HCT116 (cell line): Measurements from ENCODE around the gene KCNA3. TPM values are rescaled to one million over a fixed set of nuclear protein-coding genes. Genes with fewer than 3 reads are reported as not detected.

Experiments used
- ATAC-seq: fragments of 200-7000 bp; cut with Tn5 transposase; 2 replicates; pipeline ENCODE4 v1.9.1; 2020; ENCODE audit warnings: mild to moderate bottlenecking, moderate library complexity
- BruUV-seq: library from RNA; stranded (reverse); fragments of 400-500 nt; replicated peaks from 2 replicates; lab custom pipeline; 2021; lab: Mats Ljungman, UMichigan
- CTCF ChIA-PET: fragments of 300-600 bp; sonication (Branson Sonifier 250); formaldehyde crosslinking; loops from one replicate; lab custom pipeline; 2021; ENCODE audit warnings: antibody characterized with exemption; lab: Charles Lee
- POLR2A ChIA-PET: fragments of 300-600, 350-600 bp; sonication (Branson Sonifier 250); formaldehyde crosslinking; loops from one replicate; lab custom pipeline; 2021; ENCODE audit warnings: antibody characterized with exemption; lab: Charles Lee
- RAD21 ChIA-PET, 2 experiments: fragments of 300-600 bp; sonication (Branson Sonifier 250); formaldehyde crosslinking; loops; one replicate each; lab custom pipeline; 2023; ENCODE audit warnings: low total read pairs in 2 of 2; ENCODE audit not compliant: uncharacterized antibody in 2 of 2, unreplicated experiment in 2 of 2, low non-redundant PET in 1 of 2; lab: Charles Lee
- DNase-seq: peaks from one replicate; pipeline ENCODE4 v3.0.0-alpha.2; 2010; ENCODE audit warnings: low read depth, low spot score
- H2AFZ ChIP-seq: fragments of 200-600 bp; shearing (Covaris generic), sonication (generic); 2 replicates; pipeline ENCODE4 v1.6.1; 2017; ENCODE audit warnings: low read depth, mixed run types, mixed read lengths, antibody characterized with exemption, low read length; ENCODE audit not compliant: poor library complexity, severe bottlenecking
- H3K27ac ChIP-seq: 2 replicates; pipeline ENCODE4 v1.5.1; 2012; ENCODE audit warnings: low read depth, low read length
- H3K27me3 ChIP-seq: fragments of 200-600 bp; sonication (generic); 2 replicates; pipeline ENCODE4 v1.6.1; 2016; ENCODE audit warnings: mixed run types, low read length, mixed read lengths; ENCODE audit not compliant: insufficient read depth
- H3K36me3 ChIP-seq, 2 experiments: fragments of 200-500 bp in 1 of 2; fragments of 200-600 bp in 1 of 2; sonication (Bioruptor generic) in 1 of 2; sonication (generic) in 1 of 2; 2 replicates each; pipeline versions ENCODE4 v1.5.1 to v1.6.1; 2014 to 2016; ENCODE audit warnings: low read length in 2 of 2, inconsistent platforms in 1 of 2, mixed read lengths in 1 of 2, mixed run types in 1 of 2; ENCODE audit not compliant: insufficient read depth in 2 of 2, control insufficient read depth in 1 of 2
- H3K4me1 ChIP-seq, 2 experiments: fragments of 200-600 bp in 1 of 2; sonication (generic) in 1 of 2; 2 replicates each; pipeline versions ENCODE4 v1.5.1 to v1.6.1; 2012 to 2017; ENCODE audit warnings: low read length in 2 of 2, inconsistent platforms in 1 of 2, mild to moderate bottlenecking in 1 of 2, mixed read lengths in 1 of 2, mixed run types in 1 of 2, moderate library complexity in 1 of 2; ENCODE audit not compliant: insufficient read depth in 2 of 2, control insufficient read depth in 1 of 2
- H3K4me2 ChIP-seq: fragments of 200-600 bp; sonication (generic); 2 replicates; pipeline ENCODE4 v1.6.1; 2017; ENCODE audit warnings: mixed run types, low read length, mixed read lengths
- H3K4me3 ChIP-seq, 2 experiments: fragments of 200-600 bp in 1 of 2; sonication (generic) in 1 of 2; replicated peaks in 1 of 2; 2 replicates each; pipeline ENCODE4 v1.5.1; 2011 to 2016; ENCODE audit warnings: low read length in 2 of 2, control low read depth in 1 of 2, low read depth in 1 of 2, mild to moderate bottlenecking in 1 of 2, mixed read lengths in 1 of 2, mixed run types in 1 of 2
- H3K79me2 ChIP-seq: fragments of 200-600 bp; sonication (generic); 2 replicates; pipeline ENCODE4 v1.6.1; 2017; ENCODE audit warnings: mild to moderate bottlenecking, mixed run types, low read length, moderate library complexity, mixed read lengths; ENCODE audit not compliant: insufficient read depth
- H3K9ac ChIP-seq: fragments of 200-600 bp; sonication (generic); 2 replicates; pipeline ENCODE4 v1.6.1; 2016; ENCODE audit warnings: low read length, mixed read lengths
- H3K9me2 ChIP-seq: fragments of 200-600 bp; sonication (generic), shearing (Covaris generic); 2 replicates; pipeline ENCODE4 v1.6.1; 2017; ENCODE audit warnings: mixed run types, mild to moderate bottlenecking, moderate library complexity; ENCODE audit not compliant: insufficient read depth
- H3K9me3 ChIP-seq, 2 experiments: fragments of 200-500 bp in 1 of 2; fragments of 200-600 bp in 1 of 2; sonication (Bioruptor generic) in 1 of 2; sonication (generic) in 1 of 2; 2 replicates each; pipeline ENCODE4 v1.6.1; 2014 to 2017; ENCODE audit warnings: low read length in 2 of 2, mixed read lengths in 2 of 2, inconsistent platforms in 1 of 2, low read depth in 1 of 2, mild to moderate bottlenecking in 1 of 2, mixed run types in 1 of 2, moderate library complexity in 1 of 2; ENCODE audit not compliant: control insufficient read depth in 1 of 2, insufficient read depth in 1 of 2
- H4K20me1 ChIP-seq: fragments of 200-600 bp; sonication (generic), shearing (Covaris generic); 2 replicates; pipeline ENCODE4 v1.6.1; 2017; ENCODE audit warnings: mixed run types, mild to moderate bottlenecking, moderate library complexity; ENCODE audit not compliant: insufficient read depth
- CEBPB ChIP-seq: IDR thresholded peaks from 2 replicates; pipeline ENCODE4 v1.6.1; 2012; ENCODE audit warnings: low read depth
- EGR1 ChIP-seq: IDR thresholded peaks from 2 replicates; pipeline ENCODE4 v1.6.1; 2012; ENCODE audit warnings: low read depth
- ELF1 ChIP-seq: IDR thresholded peaks from 2 replicates; pipeline ENCODE4 v1.6.1; 2012; ENCODE audit warnings: low read depth, borderline replicate concordance
- EZH2 ChIP-seq: fragments of 200-600 bp; sonication (generic); IDR thresholded peaks from 2 replicates; pipeline ENCODE4 v1.6.1; 2017; ENCODE audit warnings: antibody characterized with exemption, mixed run types
- EZH2phosphoT487 ChIP-seq: fragments of 200-600 bp; IDR thresholded peaks from 2 replicates; pipeline ENCODE4 v1.6.1; 2018; ENCODE audit warnings: antibody characterized with exemption, borderline replicate concordance
- FOSL1 ChIP-seq: IDR thresholded peaks from 2 replicates; pipeline ENCODE4 v1.6.1; 2012; ENCODE audit warnings: low read depth
- JUND ChIP-seq: IDR thresholded peaks from 2 replicates; pipeline ENCODE4 v1.6.1; 2012
- RAD21 ChIP-seq: IDR thresholded peaks from 2 replicates; pipeline ENCODE4 v1.6.1; 2012; ENCODE audit warnings: low read depth, mild to moderate bottlenecking
- SIN3A ChIP-seq: IDR thresholded peaks from 2 replicates; pipeline ENCODE4 v1.6.1; 2012; ENCODE audit warnings: low read depth
- SRF ChIP-seq: IDR thresholded peaks from 2 replicates; pipeline ENCODE4 v1.6.1; 2012; ENCODE audit warnings: low read depth
- TCF7L2 ChIP-seq: IDR thresholded peaks from 2 replicates; pipeline ENCODE4 v1.7.0; 2011; ENCODE audit warnings: borderline replicate concordance, inconsistent platforms; ENCODE audit not compliant: insufficient read depth, insufficient read length; ENCODE audit errors: extremely low read depth
- ZFX ChIP-seq: fragments of 450-650 bp; IDR thresholded peaks from 2 replicates; pipeline ENCODE4 v1.6.1; 2017
- ZNF274 ChIP-seq: fragments of 200-500 bp; sonication (Bioruptor generic); IDR thresholded peaks from 2 replicates; pipeline ENCODE4 v1.6.1; 2014; ENCODE audit warnings: mild to moderate bottlenecking, low read depth, low read length, inconsistent platforms
- intact Hi-C: fragments of 100-400 bp; cut with micrococcal nuclease; formaldehyde crosslinking; loops from 2 replicates; pipeline ENCODE4 v1.10.0; 2022
- total RNA-seq: library from RNA; stranded (reverse); gene quantifications from one replicate; pipeline ENCODE4 v1.2.1, GENCODE V29; 2021; ENCODE audit not compliant: unreplicated experiment
- TF ChIP-seq, protein P1 (sequence below): IDR thresholded peaks from 2 replicates; pipeline ENCODE4 v1.6.1; 2012
- TF ChIP-seq, protein P2 (sequence below): IDR thresholded peaks from 2 replicates; pipeline ENCODE4 v1.6.1; 2012
- TF ChIP-seq, protein P3 (sequence below): IDR thresholded peaks from 2 replicates; pipeline ENCODE4 v1.6.1; 2012; ENCODE audit warnings: low read depth
- TF ChIP-seq, protein P4 (sequence below): IDR thresholded peaks from 2 replicates; pipeline ENCODE4 v1.6.1; 2011; ENCODE audit warnings: mild to moderate bottlenecking, low read length, moderate library complexity; ENCODE audit not compliant: insufficient replicate concordance; ENCODE audit errors: extremely low read depth

The KCNA3 gene
- total RNA-seq, 1 experiment from 2014 or later, result 0.07 TPM

DNA sequence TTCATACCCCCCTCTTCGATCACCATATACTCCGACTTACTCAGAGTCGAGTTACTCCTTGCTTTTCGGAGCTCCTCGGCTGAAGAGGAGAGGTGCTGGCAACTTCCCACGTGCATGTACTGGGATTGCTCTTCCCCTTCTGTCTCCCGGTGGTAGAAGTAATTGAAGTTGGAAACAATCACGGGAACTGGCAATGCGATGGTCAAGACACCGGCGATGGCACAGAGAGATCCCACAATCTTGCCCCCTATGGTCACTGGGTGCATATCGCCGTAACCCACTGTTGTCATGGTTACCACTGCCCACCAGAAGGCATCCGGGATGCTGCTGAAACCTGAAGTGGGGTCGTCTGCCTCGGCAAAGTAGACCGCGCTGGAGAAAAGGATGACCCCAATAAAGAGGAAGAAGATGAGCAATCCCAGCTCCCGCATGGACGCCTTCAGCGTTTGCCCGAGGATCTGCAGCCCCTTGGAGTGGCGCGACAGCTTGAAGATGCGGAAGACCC, 1.5 kb downstream of the KCNA3 start:
- CTCF ChIA-PET, result no interaction called here

More for the DNA sequence above, 1.5 kb downstream of the KCNA3 start:
- H3K4me3 ChIP-seq, result no peak overlapping the region
- intact Hi-C loops, result no loop called here
- no peaks in the 10 kb centered on the region for H3K4me1 ChIP-seq
- H3K27ac ChIP-seq, result no peak overlapping the region
- RAD21 ChIA-PET, result no interaction called here
- H3K9ac ChIP-seq, result no peak overlapping the region
- no peaks in the 10 kb centered on the region for H4K20me1 ChIP-seq
- H3K9me3 ChIP-seq, result no peaks in the 10 kb centered on the region
- no peak for ATAC-seq
- BruUV-seq, result no TSS peak
- POLR2A ChIA-PET, result no interaction called here
- no peaks in the 10 kb centered on the region for H3K9me2 ChIP-seq
- H2AFZ ChIP-seq, result no peak overlapping the region
- H3K4me2 ChIP-seq, result no peak overlapping the region
- DNase-seq, result no peak
- TF ChIP-seq FOSL1 (no peak), RAD21 (no peak), TCF7L2 (no peak), SRF (no peak), EGR1 (no peak), EZH2phosphoT487 (no peak), CEBPB (no peak), ELF1 (no peak), EZH2 (no peak), ZFX (no peak), SIN3A (no peak), JUND (no peak), ZNF274 (no peak)
- TF ChIP-seq, protein P1, sequence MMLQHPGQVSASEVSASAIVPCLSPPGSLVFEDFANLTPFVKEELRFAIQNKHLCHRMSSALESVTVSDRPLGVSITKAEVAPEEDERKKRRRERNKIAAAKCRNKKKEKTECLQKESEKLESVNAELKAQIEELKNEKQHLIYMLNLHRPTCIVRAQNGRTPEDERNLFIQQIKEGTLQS, result no peak
- TF ChIP-seq, protein P2, sequence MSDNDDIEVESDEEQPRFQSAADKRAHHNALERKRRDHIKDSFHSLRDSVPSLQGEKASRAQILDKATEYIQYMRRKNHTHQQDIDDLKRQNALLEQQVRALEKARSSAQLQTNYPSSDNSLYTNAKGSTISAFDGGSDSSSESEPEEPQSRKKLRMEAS, result no peak
- TF ChIP-seq, protein P3, sequence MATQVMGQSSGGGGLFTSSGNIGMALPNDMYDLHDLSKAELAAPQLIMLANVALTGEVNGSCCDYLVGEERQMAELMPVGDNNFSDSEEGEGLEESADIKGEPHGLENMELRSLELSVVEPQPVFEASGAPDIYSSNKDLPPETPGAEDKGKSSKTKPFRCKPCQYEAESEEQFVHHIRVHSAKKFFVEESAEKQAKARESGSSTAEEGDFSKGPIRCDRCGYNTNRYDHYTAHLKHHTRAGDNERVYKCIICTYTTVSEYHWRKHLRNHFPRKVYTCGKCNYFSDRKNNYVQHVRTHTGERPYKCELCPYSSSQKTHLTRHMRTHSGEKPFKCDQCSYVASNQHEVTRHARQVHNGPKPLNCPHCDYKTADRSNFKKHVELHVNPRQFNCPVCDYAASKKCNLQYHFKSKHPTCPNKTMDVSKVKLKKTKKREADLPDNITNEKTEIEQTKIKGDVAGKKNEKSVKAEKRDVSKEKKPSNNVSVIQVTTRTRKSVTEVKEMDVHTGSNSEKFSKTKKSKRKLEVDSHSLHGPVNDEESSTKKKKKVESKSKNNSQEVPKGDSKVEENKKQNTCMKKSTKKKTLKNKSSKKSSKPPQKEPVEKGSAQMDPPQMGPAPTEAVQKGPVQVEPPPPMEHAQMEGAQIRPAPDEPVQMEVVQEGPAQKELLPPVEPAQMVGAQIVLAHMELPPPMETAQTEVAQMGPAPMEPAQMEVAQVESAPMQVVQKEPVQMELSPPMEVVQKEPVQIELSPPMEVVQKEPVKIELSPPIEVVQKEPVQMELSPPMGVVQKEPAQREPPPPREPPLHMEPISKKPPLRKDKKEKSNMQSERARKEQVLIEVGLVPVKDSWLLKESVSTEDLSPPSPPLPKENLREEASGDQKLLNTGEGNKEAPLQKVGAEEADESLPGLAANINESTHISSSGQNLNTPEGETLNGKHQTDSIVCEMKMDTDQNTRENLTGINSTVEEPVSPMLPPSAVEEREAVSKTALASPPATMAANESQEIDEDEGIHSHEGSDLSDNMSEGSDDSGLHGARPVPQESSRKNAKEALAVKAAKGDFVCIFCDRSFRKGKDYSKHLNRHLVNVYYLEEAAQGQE, result no peak
- TF ChIP-seq, protein P4, sequence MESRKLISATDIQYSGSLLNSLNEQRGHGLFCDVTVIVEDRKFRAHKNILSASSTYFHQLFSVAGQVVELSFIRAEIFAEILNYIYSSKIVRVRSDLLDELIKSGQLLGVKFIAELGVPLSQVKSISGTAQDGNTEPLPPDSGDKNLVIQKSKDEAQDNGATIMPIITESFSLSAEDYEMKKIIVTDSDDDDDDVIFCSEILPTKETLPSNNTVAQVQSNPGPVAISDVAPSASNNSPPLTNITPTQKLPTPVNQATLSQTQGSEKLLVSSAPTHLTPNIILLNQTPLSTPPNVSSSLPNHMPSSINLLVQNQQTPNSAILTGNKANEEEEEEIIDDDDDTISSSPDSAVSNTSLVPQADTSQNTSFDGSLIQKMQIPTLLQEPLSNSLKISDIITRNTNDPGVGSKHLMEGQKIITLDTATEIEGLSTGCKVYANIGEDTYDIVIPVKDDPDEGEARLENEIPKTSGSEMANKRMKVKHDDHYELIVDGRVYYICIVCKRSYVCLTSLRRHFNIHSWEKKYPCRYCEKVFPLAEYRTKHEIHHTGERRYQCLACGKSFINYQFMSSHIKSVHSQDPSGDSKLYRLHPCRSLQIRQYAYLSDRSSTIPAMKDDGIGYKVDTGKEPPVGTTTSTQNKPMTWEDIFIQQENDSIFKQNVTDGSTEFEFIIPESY, result no peak
- no peaks in the 10 kb centered on the region for H3K79me2 ChIP-seq
- peaks cover 27% of the 10 kb centered on the region for H3K27me3 ChIP-seq
- no peaks in the 10 kb centered on the region for H3K36me3 ChIP-seq
